GM12878 (cell line): Measurements from ENCODE around the gene SBNO2. TPM values are rescaled to one million over a fixed set of nuclear protein-coding genes. Genes with fewer than 3 reads are reported as not detected.

Source experiments
- ATAC-seq: fragments of 200-7000 bp; cut with Tn5 transposase; 3 replicates; pipeline ENCODE4 v1.9.1; 2020; ENCODE audit warnings: mild to moderate bottlenecking, moderate library complexity
- BruUV-seq: library from RNA; stranded (reverse); fragments of 400-500 nt; replicated peaks from 2 replicates; lab custom pipeline; 2021; lab: Mats Ljungman, UMichigan
- CTCF ChIA-PET: fragments of 300-600 bp; sonication (Branson Sonifier 250); formaldehyde crosslinking; extraction: SDS; loops from one replicate; lab custom pipeline; 2021; ENCODE audit warnings: inconsistent platforms; lab: Yijun Ruan, JAX
- POLR2A ChIA-PET: fragments of 350-600 bp; formaldehyde crosslinking; extraction: SDS; loops from one replicate; lab custom pipeline; 2021; ENCODE audit warnings: inconsistent platforms; lab: Charles Lee
- RAD21 ChIA-PET: fragments of 300-600 bp; sonication (Branson Sonifier 250); formaldehyde crosslinking; loops from one replicate; lab custom pipeline; 2023; ENCODE audit warnings: antibody characterized with exemption; ENCODE audit not compliant: unreplicated experiment; lab: Charles Lee
- SMC1A ChIA-PET: fragments of 300-600 bp; sonication (Branson Sonifier 250); formaldehyde crosslinking; loops from one replicate; lab custom pipeline; 2023; ENCODE audit not compliant: unreplicated experiment, uncharacterized antibody; lab: Charles Lee
- DNase-seq: peaks from one replicate; pipeline ENCODE4 v3.0.0-alpha.2; 2011; ENCODE audit warnings: low read depth, low spot score
- FAIRE-seq: peaks from 3 replicates; lab custom pipeline; 2011; peaks lifted over from hg19 to GRCh38; lab: Jason Lieb, UNC
- H2AFZ ChIP-seq: 2 replicates; pipeline ENCODE4 v1.6.0; 2011; ENCODE audit warnings: low read depth, low read length, control low read depth; ENCODE audit not compliant: control insufficient read depth
- H3K27ac ChIP-seq: 2 replicates; pipeline ENCODE4 v1.5.1; 2011; ENCODE audit warnings: control low read depth; ENCODE audit not compliant: control insufficient read depth, insufficient read depth
- H3K27me3 ChIP-seq, 2 experiments: replicated peaks in 1 of 2; 2 replicates each; pipeline versions ENCODE4 v1.6.0 to v1.6.1; 2011; ENCODE audit warnings: low read length in 1 of 2; ENCODE audit not compliant: control insufficient read depth in 2 of 2, insufficient read depth in 2 of 2
- H3K36me3 ChIP-seq, 2 experiments: 2 replicates each; pipeline ENCODE4 v1.5.1; 2011; ENCODE audit warnings: low read length in 1 of 2; ENCODE audit not compliant: control insufficient read depth in 2 of 2, insufficient read depth in 2 of 2
- H3K4me1 ChIP-seq: 2 replicates; pipeline ENCODE4 v1.6.1; 2011; ENCODE audit warnings: mild to moderate bottlenecking, low read length, moderate library complexity, mixed read lengths; ENCODE audit not compliant: control insufficient read depth, insufficient read depth
- H3K4me2 ChIP-seq: 2 replicates; pipeline ENCODE4 v1.6.0; 2011; ENCODE audit warnings: control low read depth; ENCODE audit not compliant: control insufficient read depth, insufficient read depth
- H3K4me3 ChIP-seq: fragments of 200-600 bp; sonication (generic); 2 replicates; pipeline ENCODE4 v1.5.1; 2016
- H3K79me2 ChIP-seq: 2 replicates; pipeline ENCODE4 v1.6.0; 2011; ENCODE audit warnings: low read length; ENCODE audit not compliant: control insufficient read depth, insufficient read depth
- H3K9ac ChIP-seq: 2 replicates; pipeline ENCODE4 v1.8.0; 2011; ENCODE audit warnings: low read length, control low read depth, mixed read lengths; ENCODE audit not compliant: control insufficient read depth, insufficient read depth
- H3K9me3 ChIP-seq: replicated peaks from 3 replicates; pipeline ENCODE4 v1.5.1; 2011; ENCODE audit warnings: mild to moderate bottlenecking, low read length; ENCODE audit not compliant: control insufficient read depth, insufficient read depth
- H4K20me1 ChIP-seq: 2 replicates; pipeline ENCODE4 v1.6.0; 2011; ENCODE audit not compliant: control insufficient read depth, insufficient read depth
- BCL11A ChIP-seq: IDR thresholded peaks from 2 replicates; pipeline ENCODE4 v1.6.1; 2011; ENCODE audit warnings: low read depth, low read length
- CUX1 ChIP-seq: IDR thresholded peaks from 2 replicates; pipeline ENCODE4 v1.6.1; 2012; ENCODE audit warnings: improper control_type of control experiment, low read depth, low read length; ENCODE audit not compliant: insufficient replicate concordance
- EGR1 ChIP-seq, 2 experiments: IDR thresholded peaks; 1 replicate in 1 of 2; 2 replicates in 1 of 2; pipeline ENCODE4 v1.6.1; 2011 to 2012; ENCODE audit warnings: low read depth in 2 of 2, low read length in 2 of 2, borderline replicate concordance in 1 of 2, mild to moderate bottlenecking in 1 of 2, moderate library complexity in 1 of 2
- GATAD2B ChIP-seq: fragments of 450-650 bp; conservative IDR thresholded peaks from 2 replicates; pipeline ENCODE4 v1.6.1; 2017; ENCODE audit warnings: low read depth, mild to moderate bottlenecking, moderate library complexity
- IKZF1 ChIP-seq: fragments of 450-650 bp; conservative IDR thresholded peaks from 2 replicates; pipeline ENCODE4 v1.6.1; 2017; ENCODE audit warnings: antibody characterized with exemption, mild to moderate bottlenecking
- LARP7 ChIP-seq: fragments of 450-650 bp; IDR thresholded peaks from 2 replicates; pipeline ENCODE4 v1.6.1; 2017; ENCODE audit warnings: mild to moderate bottlenecking
- NFYA ChIP-seq: IDR thresholded peaks from 2 replicates; pipeline ENCODE4 v1.6.1; 2011; ENCODE audit warnings: low read depth, mild to moderate bottlenecking, low read length, improper control_type of control experiment, borderline replicate concordance
- PAX5 ChIP-seq: IDR thresholded peaks from 2 replicates; pipeline ENCODE4 v1.6.1; 2011; ENCODE audit warnings: low read depth, low read length, borderline replicate concordance
- POLR2A ChIP-seq: IDR thresholded peaks from 2 replicates; pipeline ENCODE4 v1.6.1; 2011; ENCODE audit warnings: low read depth, mild to moderate bottlenecking, low read length
- POU2F2 ChIP-seq: IDR thresholded peaks from 3 replicates; pipeline ENCODE4 v1.6.1; 2011; ENCODE audit warnings: low read depth, mild to moderate bottlenecking, low read length, borderline replicate concordance
- SIN3A ChIP-seq: IDR thresholded peaks from 2 replicates; pipeline ENCODE4 v1.6.1; 2012; ENCODE audit warnings: low read depth, low read length, improper control_type of control experiment
- TAF1 ChIP-seq: IDR thresholded peaks from 2 replicates; pipeline ENCODE4 v1.6.1; 2011; ENCODE audit warnings: mild to moderate bottlenecking, low read depth, low read length, borderline replicate concordance
- YY1 ChIP-seq: IDR thresholded peaks from 2 replicates; pipeline ENCODE4 v1.6.1; 2011; ENCODE audit warnings: low read depth, mild to moderate bottlenecking, low read length
- ZNF687 ChIP-seq: fragments of 450-650 bp; IDR thresholded peaks from 2 replicates; pipeline ENCODE4 v1.6.1; 2017; ENCODE audit warnings: mild to moderate bottlenecking, moderate library complexity
- WGBS: methylation state at CpG from one replicate; pipeline ENCODE4 v1.1.6; 2016; ENCODE audit warnings: low lambda C conversion rate; ENCODE audit not compliant: insufficient replicate concordance, insufficient coverage; ENCODE audit errors: missing lambda C conversion rate; 5-methylcytosine and 5-hydroxymethylcytosine counted together
- in situ Hi-C: fragments of 300-500 bp; cut with MboI; formaldehyde crosslinking; loops from 9 replicates; pipeline ENCODE4 v1.14.3; 2018; ENCODE audit warnings: mixed read lengths
- intact Hi-C: fragments of 100-400 bp; cut with micrococcal nuclease; formaldehyde crosslinking; loops from one replicate; pipeline ENCODE4 v1.14.2; 2022; ENCODE audit not compliant: unreplicated experiment
- polyA plus RNA-seq, 11 experiments: library from polyadenylated mRNA; depleted of rRNA in 4 of 11; unstranded in 6 of 11; stranded (reverse) in 5 of 11; fragments of >200 nt; fragmentation: Nextera tagmentation in 4 of 11; fragmentation: Illumina TruSeq in 1 of 11; extraction: Ambion mirVana in 4 of 11; extraction: Trizol in 1 of 11; gene quantifications; 1 replicate in 1 of 11; 2 replicates in 10 of 11; pipeline versions ENCODE4 v1.2.1 to v1.2.3, GENCODE V29; 2011 to 2016; ENCODE audit warnings: inconsistent platforms in 2 of 11, missing spikeins in 2 of 11, low read depth in 1 of 11
- total RNA-seq, 4 experiments: library from RNA; depleted of rRNA in 3 of 4; stranded (reverse); fragments of >200 nt in 3 of 4; fragmentation: Illumina TruSeq in 1 of 4; extraction: Trizol in 1 of 4; gene quantifications; 2 replicates each; pipeline versions ENCODE4 v1.2.1 to v1.2.3, GENCODE V29; 2013 to 2021

Gene SBNO2
- total and polyA plus RNA-seq, 10 of the 15 experiments (the other 5 are each of a cell fraction or from before 2014, with no cell fraction given), result 0.08 to 44.6 (median 5.4) TPM

GRCh38 chr19:1104311-1105007 lies 69.6 kb downstream of the SBNO2 start:
- no TSS peak for BruUV-seq
- Histone ChIP-seq H3K27me3 (no peaks in the 10 kb centered on the region), H3K79me2 (peaks cover 9% of the 10 kb centered on the region), H3K27ac (peak overlapping the region; percentile 87), H2AFZ (no peak overlapping the region), H3K36me3 (peaks cover 0 to 10% of the 10 kb centered on the region in 2 experiments; a peak in 2 of 4 replicates), H3K9ac (peak overlapping the region; percentile 74), H3K4me3 (peak overlapping the region; percentile 91), H4K20me1 (no peaks in the 10 kb centered on the region; the same call in 1 of the 2 replicates), H3K4me1 (peaks cover 32% of the 10 kb centered on the region), H3K4me2 (peak overlapping the region; percentile 82), H3K9me3 (no peaks in the 10 kb centered on the region; the same call in 2 of the 3 replicates)
- ChIA-PET POLR2A (interaction anchor here (0.8 to 4.0 kb wide), 8 partner anchors 11 to 81 kb away, joined by 3 to 45 read pairs (median 5); partner anchors contain the start of gene ARHGAP45), CTCF (interaction anchor here (0.7 to 1.0 kb wide), 2 partner anchors 9 to 122 kb away, joined by 3 read pairs; no protein-coding TSS in a partner anchor), RAD21 (interaction anchor here (0.9 to 1.8 kb wide), 3 partner anchors 29 to 40 kb away, joined by 3 to 6 read pairs (median 5); partner anchors contain the start of gene ARHGAP45), SMC1A (no interaction called here)
- FAIRE-seq (no peak), DNase-seq (no peak), ATAC-seq (peak; percentile 44)
- intact Hi-C loops, result loop anchor here (5.0 kb wide), 2 partner anchors 78 to 138 kb away; partner anchors contain the start of gene ATP5F1D
- WGBS, result under 1% methylated on average over 47 of the region's 93 CpGs
- in situ Hi-C loops, result loop anchor here (5.0 kb wide), 1 partner anchor 98 kb away; no protein-coding TSS in a partner anchor
- TF ChIP-seq CUX1, result no peak
- TF ChIP-seq ZNF687, result peak; percentile 40; the same call in 1 of the 2 replicates
- peak; percentile 82 for TF ChIP-seq LARP7
- TF ChIP-seq POU2F2, result no peak
- TF ChIP-seq BCL11A, result no peak
- peak; percentile 24; the same call in 1 of the 2 replicates for TF ChIP-seq YY1
- TF ChIP-seq TAF1, result peak; percentile 58; the same call in 1 of the 2 replicates
- TF ChIP-seq NFYA, result no peak
- TF ChIP-seq PAX5, result 0 out of 2 replicates have a peak, but pooled peaks have one; percentile 9
- peak; percentile 74 to 99 for TF ChIP-seq EGR1 (IDR thresholded peaks at IDR 0.05; ENCODE audit: borderline replicate concordance in 1 of 2, low read depth in 2 of 2, low read length in 2 of 2)
- TF ChIP-seq POLR2A, result peak; percentile 22; the same call in 1 of the 2 replicates
- peak; percentile 30 for TF ChIP-seq GATAD2B
- TF ChIP-seq IKZF1, result peak; percentile 53
- TF ChIP-seq SIN3A, result no peak
